ENCODE measurements around the gene LGI4. TPM values are rescaled to one million over a fixed set of nuclear protein-coding genes. Genes with fewer than 3 reads are reported as not detected.

The LGI4 gene
- total RNA-seq, 1 experiment from 2014 or later: 0.32 TPM

DNA sequence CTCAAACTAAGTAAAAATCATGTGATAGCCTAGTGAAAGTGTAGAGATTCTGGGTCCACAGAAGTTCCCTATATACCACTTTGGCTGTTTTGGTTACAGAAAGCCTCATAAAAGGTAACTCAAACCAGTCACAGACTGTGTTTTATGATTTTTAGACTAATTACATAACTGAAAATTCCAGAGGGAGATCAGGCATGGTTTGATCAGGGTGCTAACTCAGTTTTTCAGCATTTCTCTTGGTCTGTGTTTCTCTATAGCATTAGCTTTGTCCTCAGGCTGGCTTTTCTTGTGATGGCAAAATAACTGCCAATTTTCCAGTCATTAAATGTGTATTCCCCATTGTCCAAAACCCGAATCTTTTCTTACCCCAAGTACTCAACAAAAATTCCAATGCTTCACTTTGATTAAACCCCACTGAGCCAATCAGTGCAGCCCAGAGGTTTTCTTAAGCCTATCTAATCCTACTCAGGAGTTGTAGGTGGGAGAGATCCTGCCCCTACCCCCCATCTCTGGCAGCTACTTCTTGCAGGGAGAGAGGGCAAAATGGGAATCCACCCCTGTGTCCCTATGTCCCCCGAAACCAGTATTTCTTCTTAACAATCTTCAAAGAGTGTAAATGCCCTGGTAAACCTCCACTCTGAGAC, 27.8 kb downstream of the LGI4 start:
- CTCF ChIA-PET: interaction anchor here (1.4 kb wide), 1 partner anchor 40 kb away, joined by 4 read pairs; no protein-coding TSS in a partner anchor
- RAD21 ChIA-PET (ENCODE audit: low non-redundant PET in 1 of 2, low total read pairs in 2 of 2, uncharacterized antibody in 2 of 2, unreplicated experiment in 2 of 2): no interaction called here
- H3K9me3 ChIP-seq (ENCODE audit: control insufficient read depth in 1 of 2, insufficient read depth in 1 of 2, low read depth in 1 of 2, low read length in 2 of 2): peaks cover 0 to 11% of the 10 kb centered on the region in 2 experiments; a peak in 1 of 4 replicates
- no peaks in the 10 kb centered on the region for H3K79me2 ChIP-seq (ENCODE audit: insufficient read depth, low read length)
- H3K4me3 ChIP-seq (replicated peaks in 1 of 2; ENCODE audit: low read depth in 1 of 2, low read length in 2 of 2): peak overlapping the region in 1 of 2 experiments; percentile 5; a peak in 1 of 4 replicates
- H3K9ac ChIP-seq (ENCODE audit: low read length): 0 out of 2 replicates have a peak overlapping the region, but pooled peaks have one; percentile 6
- no TSS peak for BruUV-seq (replicated peaks)
- peak overlapping the region; percentile 52; the same call in 1 of the 2 replicates for H3K27ac ChIP-seq (ENCODE audit: low read depth, low read length)
- ATAC-seq: 0 out of 2 replicates have a peak, but pooled peaks have one; percentile 3
- no peaks in the 10 kb centered on the region for H3K9me2 ChIP-seq (ENCODE audit: insufficient read depth)
- POLR2A ChIA-PET: interaction anchor here (1.0 to 1.2 kb wide), 2 partner anchors 18 to 35 kb away, joined by 3 read pairs; partner anchors contain the start of gene FXYD7
- H2AFZ ChIP-seq (ENCODE audit: low read depth, low read length, poor library complexity, severe bottlenecking): no peak overlapping the region
- intact Hi-C loops (cut with micrococcal nuclease): no loop called here
- H4K20me1 ChIP-seq (ENCODE audit: insufficient read depth): no peaks in the 10 kb centered on the region
- H3K4me2 ChIP-seq (ENCODE audit: low read length): peak overlapping the region; percentile 51
- no peak for DNase-seq (ENCODE audit: low read depth, low spot score)
- no peaks in the 10 kb centered on the region for H3K27me3 ChIP-seq (ENCODE audit: insufficient read depth, low read length)
- peaks cover 14 to 38% of the 10 kb centered on the region in 2 experiments for H3K4me1 ChIP-seq (ENCODE audit: control insufficient read depth in 1 of 2, insufficient read depth in 2 of 2, low read length in 2 of 2)
- no peaks in the 10 kb centered on the region for H3K36me3 ChIP-seq (ENCODE audit: control insufficient read depth in 1 of 2, insufficient read depth in 2 of 2, low read length in 2 of 2)
- TF ChIP-seq FOSL1 (IDR thresholded peaks at IDR 0.05; ENCODE audit: low read depth): 0 out of 2 replicates have a peak, but pooled peaks have one; percentile 1
- TF ChIP-seq EZH2 (IDR thresholded peaks at IDR 0.05): no peak
- TF ChIP-seq SIN3A (IDR thresholded peaks at IDR 0.05; ENCODE audit: low read depth): 0 out of 2 replicates have a peak, but pooled peaks have one; percentile 40
- TF ChIP-seq MAX (IDR thresholded peaks at IDR 0.05): peak; percentile 1; the same call in 1 of the 2 replicates

DNA sequence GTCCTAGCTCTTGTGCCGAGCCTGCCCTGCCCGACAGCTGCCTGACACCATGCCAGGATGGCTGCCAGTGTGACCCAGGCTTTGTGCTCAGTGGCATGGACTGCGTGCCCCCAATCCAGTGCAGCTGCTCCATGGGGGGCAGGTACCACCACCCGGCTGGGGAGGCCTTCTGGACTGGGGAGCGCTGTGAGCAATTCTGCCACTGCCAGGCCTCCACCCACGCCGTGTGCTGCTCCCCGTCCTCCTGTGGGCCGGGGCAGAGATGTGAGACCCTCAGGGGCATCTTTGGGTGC, 28.6 kb downstream of the LGI4 start:
- no peak overlapping the region for H3K9ac ChIP-seq (ENCODE audit: low read length)
- peak overlapping the region; percentile 52; the same call in 1 of the 2 replicates for H3K27ac ChIP-seq (ENCODE audit: low read depth, low read length)
- H3K4me3 ChIP-seq (replicated peaks in 1 of 2; ENCODE audit: low read depth in 1 of 2, low read length in 2 of 2): no peak overlapping the region
- no TSS peak for BruUV-seq (replicated peaks)
- no peaks in the 10 kb centered on the region for H4K20me1 ChIP-seq (ENCODE audit: insufficient read depth)
- no peaks in the 10 kb centered on the region for H3K9me2 ChIP-seq (ENCODE audit: insufficient read depth)
- H3K27me3 ChIP-seq (ENCODE audit: insufficient read depth, low read length): no peaks in the 10 kb centered on the region
- H3K79me2 ChIP-seq (ENCODE audit: insufficient read depth, low read length): no peaks in the 10 kb centered on the region
- intact Hi-C loops (cut with micrococcal nuclease): no loop called here
- DNase-seq (ENCODE audit: low read depth, low spot score): no peak
- no peak overlapping the region for H2AFZ ChIP-seq (ENCODE audit: low read depth, low read length, poor library complexity, severe bottlenecking)
- H3K36me3 ChIP-seq (ENCODE audit: control insufficient read depth in 1 of 2, insufficient read depth in 2 of 2, low read length in 2 of 2): no peaks in the 10 kb centered on the region
- no peak overlapping the region for H3K4me2 ChIP-seq (ENCODE audit: low read length)
- ATAC-seq: no peak
- peaks cover 14 to 38% of the 10 kb centered on the region in 2 experiments for H3K4me1 ChIP-seq (ENCODE audit: control insufficient read depth in 1 of 2, insufficient read depth in 2 of 2, low read length in 2 of 2)
- H3K9me3 ChIP-seq (ENCODE audit: control insufficient read depth in 1 of 2, insufficient read depth in 1 of 2, low read depth in 1 of 2, low read length in 2 of 2): peaks cover 0 to 11% of the 10 kb centered on the region in 2 experiments; a peak in 1 of 4 replicates
- RAD21 ChIA-PET (ENCODE audit: low non-redundant PET in 1 of 2, low total read pairs in 2 of 2, uncharacterized antibody in 2 of 2, unreplicated experiment in 2 of 2): no interaction called here
- CTCF ChIA-PET: no interaction called here
- POLR2A ChIA-PET: no interaction called here
- TF ChIP-seq ZBTB33 (IDR thresholded peaks at IDR 0.05; ENCODE audit: extremely low read depth, insufficient replicate concordance, low read length) (no peak), ZFX (IDR thresholded peaks at IDR 0.05) (no peak), JUND (IDR thresholded peaks at IDR 0.05) (no peak), FOSL1 (IDR thresholded peaks at IDR 0.05; ENCODE audit: low read depth) (no peak), RAD21 (IDR thresholded peaks at IDR 0.05; ENCODE audit: low read depth) (no peak), SRF (IDR thresholded peaks at IDR 0.05; ENCODE audit: low read depth) (no peak), SIN3A (IDR thresholded peaks at IDR 0.05; ENCODE audit: low read depth) (no peak), CEBPB (IDR thresholded peaks at IDR 0.05; ENCODE audit: low read depth) (no peak), SP1 (IDR thresholded peaks at IDR 0.05; ENCODE audit: low read depth) (no peak), ELF1 (IDR thresholded peaks at IDR 0.05; ENCODE audit: borderline replicate concordance, low read depth) (no peak), TCF7L2 (IDR thresholded peaks at IDR 0.05; ENCODE audit: borderline replicate concordance, extremely low read depth, insufficient read depth, insufficient read length) (no peak), POLR2A (IDR thresholded peaks at IDR 0.05; ENCODE audit: borderline replicate concordance, extremely low read depth, insufficient read depth, insufficient read length) (no peak), ZNF274 (IDR thresholded peaks at IDR 0.05; ENCODE audit: low read depth, low read length) (no peak)
